ENCODE data around the gene PRX.

PRX gene

DNA sequence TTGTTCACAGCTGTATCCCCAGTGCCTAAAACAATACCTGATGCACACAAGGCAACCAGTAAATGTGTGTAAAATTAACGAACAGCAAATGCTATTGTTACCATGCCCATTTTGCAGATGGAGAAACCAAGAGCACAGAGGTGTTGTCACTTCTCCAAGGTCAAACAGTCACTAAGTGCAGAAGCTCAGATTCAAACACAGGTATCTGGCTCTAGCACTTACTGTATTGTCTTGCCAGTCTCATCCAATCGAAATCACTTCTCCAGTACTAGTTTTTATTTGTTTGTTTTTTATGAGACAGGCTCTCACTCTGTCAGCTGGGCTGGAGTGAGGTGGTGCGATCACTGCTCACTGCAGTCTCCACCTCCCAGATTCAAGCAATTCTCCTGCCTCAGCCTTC, 51.0 kb downstream of the PRX start:
- TF ChIP-seq, protein P1, sequence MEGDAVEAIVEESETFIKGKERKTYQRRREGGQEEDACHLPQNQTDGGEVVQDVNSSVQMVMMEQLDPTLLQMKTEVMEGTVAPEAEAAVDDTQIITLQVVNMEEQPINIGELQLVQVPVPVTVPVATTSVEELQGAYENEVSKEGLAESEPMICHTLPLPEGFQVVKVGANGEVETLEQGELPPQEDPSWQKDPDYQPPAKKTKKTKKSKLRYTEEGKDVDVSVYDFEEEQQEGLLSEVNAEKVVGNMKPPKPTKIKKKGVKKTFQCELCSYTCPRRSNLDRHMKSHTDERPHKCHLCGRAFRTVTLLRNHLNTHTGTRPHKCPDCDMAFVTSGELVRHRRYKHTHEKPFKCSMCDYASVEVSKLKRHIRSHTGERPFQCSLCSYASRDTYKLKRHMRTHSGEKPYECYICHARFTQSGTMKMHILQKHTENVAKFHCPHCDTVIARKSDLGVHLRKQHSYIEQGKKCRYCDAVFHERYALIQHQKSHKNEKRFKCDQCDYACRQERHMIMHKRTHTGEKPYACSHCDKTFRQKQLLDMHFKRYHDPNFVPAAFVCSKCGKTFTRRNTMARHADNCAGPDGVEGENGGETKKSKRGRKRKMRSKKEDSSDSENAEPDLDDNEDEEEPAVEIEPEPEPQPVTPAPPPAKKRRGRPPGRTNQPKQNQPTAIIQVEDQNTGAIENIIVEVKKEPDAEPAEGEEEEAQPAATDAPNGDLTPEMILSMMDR (conservative IDR thresholded peaks at IDR 0.05; ENCODE audit: low read depth, low read length): no peak
- Histone ChIP-seq H3K4me1 (ENCODE audit: low read depth, poor library complexity, severe bottlenecking) (peaks cover 12% of the 10 kb centered on the region), H3K36me3 (ENCODE audit: insufficient read depth) (no peaks in the 10 kb centered on the region), H4K20me1 (ENCODE audit: insufficient read depth) (no peaks in the 10 kb centered on the region), H3K27ac (no peak overlapping the region), H3K9ac (no peak overlapping the region), H3K4me3 (IDR thresholded peaks at IDR 0.05; ENCODE audit: insufficient read depth, low read depth, low read length) (no peak overlapping the region), H3K79me2 (ENCODE audit: insufficient read depth, low read depth) (no peaks in the 10 kb centered on the region), H3K4me2 (no peak overlapping the region), H2AFZ (ENCODE audit: low read depth) (no peak overlapping the region), H3K27me3 (ENCODE audit: insufficient read depth, low read depth) (no peaks in the 10 kb centered on the region)

DNA sequence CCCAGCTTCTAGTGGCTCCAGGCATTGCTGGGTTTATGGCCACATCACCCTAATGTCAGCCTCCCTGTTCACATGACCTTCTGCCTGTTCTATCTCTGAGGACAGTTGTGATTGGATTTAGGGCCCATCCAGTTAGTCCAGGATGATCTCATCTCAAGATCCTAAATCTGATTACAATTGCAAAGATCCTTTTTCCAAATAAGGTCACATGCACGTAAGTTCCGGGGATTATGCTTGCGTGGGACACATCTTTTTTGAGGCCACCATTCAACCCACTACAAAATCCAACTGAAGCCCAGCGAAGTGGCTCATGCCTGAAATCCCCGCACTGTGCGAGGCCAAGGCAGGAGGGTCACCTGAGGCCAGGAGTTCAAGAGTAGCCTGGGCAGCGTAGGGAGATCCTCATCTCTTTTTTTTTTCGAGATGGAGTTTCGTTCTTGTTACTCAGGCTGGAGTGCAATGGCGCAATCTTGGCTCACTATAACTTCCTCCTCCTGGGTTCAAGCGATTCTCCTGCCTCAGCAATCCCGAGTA, 52.4 kb downstream of the PRX start:
- TF ChIP-seq, protein P1 (conservative IDR thresholded peaks at IDR 0.05; ENCODE audit: low read depth, low read length): no peak
- Histone ChIP-seq H3K4me1 (ENCODE audit: low read depth, poor library complexity, severe bottlenecking) (peaks cover 12% of the 10 kb centered on the region), H2AFZ (ENCODE audit: low read depth) (no peak overlapping the region), H3K27me3 (ENCODE audit: insufficient read depth, low read depth) (no peaks in the 10 kb centered on the region), H4K20me1 (ENCODE audit: insufficient read depth) (no peaks in the 10 kb centered on the region), H3K9ac (no peak overlapping the region), H3K4me3 (IDR thresholded peaks at IDR 0.05; ENCODE audit: insufficient read depth, low read depth, low read length) (no peak overlapping the region), H3K36me3 (ENCODE audit: insufficient read depth) (no peaks in the 10 kb centered on the region), H3K79me2 (ENCODE audit: insufficient read depth, low read depth) (no peaks in the 10 kb centered on the region), H3K4me2 (no peak overlapping the region), H3K27ac (no peak overlapping the region)

DNA sequence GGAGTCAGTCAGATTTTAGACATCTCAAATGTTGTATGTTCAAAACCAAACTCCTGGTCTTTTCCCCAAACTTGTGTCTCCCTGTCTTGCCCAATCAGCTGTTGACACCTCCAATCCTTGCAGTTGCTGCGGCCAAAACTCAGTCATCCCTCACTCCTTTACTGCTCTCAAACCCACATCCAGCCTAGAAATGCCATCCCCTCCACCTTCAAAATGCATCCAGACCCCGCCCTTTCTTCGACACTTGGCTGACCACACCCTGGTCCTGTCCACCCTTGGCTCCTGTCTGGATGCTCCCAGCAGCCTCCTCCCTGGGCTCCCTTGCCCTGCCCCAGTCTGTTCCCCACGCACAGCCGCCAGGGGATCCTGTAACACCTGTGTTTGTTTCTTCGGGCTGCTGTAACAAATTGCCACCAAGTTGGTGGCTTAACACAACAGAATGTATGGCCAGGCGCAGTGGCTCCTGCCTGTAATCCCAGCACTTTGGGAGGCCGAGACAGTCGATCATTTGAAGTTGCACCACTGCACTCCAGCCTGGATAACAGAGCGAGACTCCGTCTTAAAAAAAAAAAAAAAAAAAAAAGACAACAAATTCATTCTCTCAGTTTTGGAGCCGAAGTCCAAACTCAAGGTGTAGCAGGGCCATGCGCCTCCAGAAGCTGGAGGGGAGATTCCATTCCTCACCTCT, 53.0 kb downstream of the PRX start:
- Histone ChIP-seq H3K4me3 (IDR thresholded peaks at IDR 0.05; ENCODE audit: insufficient read depth, low read depth, low read length) (no peak overlapping the region), H3K4me1 (ENCODE audit: low read depth, poor library complexity, severe bottlenecking) (peaks cover 12% of the 10 kb centered on the region), H3K9ac (no peak overlapping the region), H4K20me1 (ENCODE audit: insufficient read depth) (no peaks in the 10 kb centered on the region), H3K27me3 (ENCODE audit: insufficient read depth, low read depth) (no peaks in the 10 kb centered on the region), H3K36me3 (ENCODE audit: insufficient read depth) (no peaks in the 10 kb centered on the region), H3K79me2 (ENCODE audit: insufficient read depth, low read depth) (no peaks in the 10 kb centered on the region), H3K27ac (no peak overlapping the region), H2AFZ (ENCODE audit: low read depth) (no peak overlapping the region), H3K4me2 (no peak overlapping the region)
- TF ChIP-seq, protein P1 (conservative IDR thresholded peaks at IDR 0.05; ENCODE audit: low read depth, low read length): no peak

DNA sequence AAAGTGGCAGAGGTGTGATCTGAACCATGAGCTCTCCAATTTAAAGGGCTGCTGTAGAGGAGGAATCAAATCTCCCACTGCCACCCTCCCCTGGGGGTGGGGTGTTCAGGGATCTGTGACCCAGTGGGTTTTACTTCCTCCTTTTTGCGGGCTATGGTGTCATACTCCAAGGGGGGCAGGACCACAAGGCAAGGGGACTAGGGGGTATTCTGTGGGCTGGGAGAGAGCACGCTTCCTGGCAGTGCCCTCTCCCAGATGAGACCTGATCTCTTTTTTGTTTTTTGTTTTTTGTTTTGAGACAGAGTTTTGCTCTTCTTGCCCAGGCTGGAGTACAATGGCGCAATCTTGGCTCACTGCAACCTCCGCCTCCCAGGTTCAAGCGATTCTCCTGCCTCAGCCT, 54.4 kb downstream of the PRX start:
- H3K36me3 ChIP-seq (ENCODE audit: insufficient read depth): no peaks in the 10 kb centered on the region
- H3K4me3 ChIP-seq (IDR thresholded peaks at IDR 0.05; ENCODE audit: insufficient read depth, low read depth, low read length): no peak overlapping the region
- H3K4me1 ChIP-seq (ENCODE audit: low read depth, poor library complexity, severe bottlenecking): peaks cover 12% of the 10 kb centered on the region
- H4K20me1 ChIP-seq (ENCODE audit: insufficient read depth): no peaks in the 10 kb centered on the region
- no peaks in the 10 kb centered on the region for H3K27me3 ChIP-seq (ENCODE audit: insufficient read depth, low read depth)
- no peak overlapping the region for H3K4me2 ChIP-seq
- H3K27ac ChIP-seq: no peak overlapping the region
- H3K79me2 ChIP-seq (ENCODE audit: insufficient read depth, low read depth): no peaks in the 10 kb centered on the region
- no peak overlapping the region for H2AFZ ChIP-seq (ENCODE audit: low read depth)
- no peak overlapping the region for H3K9ac ChIP-seq
- TF ChIP-seq, protein P1 (conservative IDR thresholded peaks at IDR 0.05; ENCODE audit: low read depth, low read length): no peak
